HTR-8/SVneo (cell line): Measurements from ENCODE around the gene MAD1L1.

Experiments used
- DNase-seq: peaks from one replicate; pipeline ENCODE4 v3.0.0; 2011; ENCODE audit warnings: low spot score, mixed read lengths; ENCODE audit not compliant: insufficient read length
- FAIRE-seq: peaks from 2 replicates; lab custom pipeline; 2011; peaks lifted over from hg19 to GRCh38; lab: Jason Lieb, UNC

The MAD1L1 gene

DNA sequence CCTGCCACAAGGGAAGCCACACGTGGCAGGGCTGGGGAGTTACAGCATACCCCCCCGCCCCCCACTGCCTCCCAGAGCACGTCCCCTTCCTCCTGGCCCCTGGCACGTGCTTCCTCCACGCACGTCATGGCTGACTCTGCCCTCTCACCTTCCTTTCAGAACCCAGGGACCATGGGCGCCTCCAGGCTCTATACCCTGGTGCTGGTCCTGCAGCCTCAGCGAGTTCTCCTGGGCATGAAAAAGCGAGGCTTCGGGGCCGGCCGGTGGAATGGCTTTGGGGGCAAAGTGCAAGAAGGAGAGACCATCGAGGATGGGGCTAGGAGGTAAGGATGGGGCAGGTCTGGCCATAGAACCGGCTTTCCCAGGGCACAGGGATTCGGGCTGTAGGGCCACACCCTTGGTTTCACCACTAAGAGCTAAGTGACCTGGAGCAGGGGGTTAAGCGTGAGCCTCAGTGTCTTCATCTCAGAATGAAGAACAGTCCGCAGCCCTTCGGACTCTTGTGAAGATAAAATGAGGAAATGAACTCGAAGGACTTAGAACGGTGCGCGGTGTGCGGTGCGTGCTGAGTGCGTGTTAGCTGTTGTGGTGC, 11.8 kb upstream of the MAD1L1 start:
- DNase-seq (no peak), FAIRE-seq (peak; percentile 4)

- FAIRE-seq = no peak
- DNase-seq = no peak
Measured at GRCh38 chr7:2243458-2243857, 10.7 kb upstream of the MAD1L1 start.

- DNase-seq (peak; percentile 48), FAIRE-seq (peak; percentile 67)
Measured at GRCh38 chr7:2242541-2243429, 10.0 kb upstream of the MAD1L1 start.

DNA sequence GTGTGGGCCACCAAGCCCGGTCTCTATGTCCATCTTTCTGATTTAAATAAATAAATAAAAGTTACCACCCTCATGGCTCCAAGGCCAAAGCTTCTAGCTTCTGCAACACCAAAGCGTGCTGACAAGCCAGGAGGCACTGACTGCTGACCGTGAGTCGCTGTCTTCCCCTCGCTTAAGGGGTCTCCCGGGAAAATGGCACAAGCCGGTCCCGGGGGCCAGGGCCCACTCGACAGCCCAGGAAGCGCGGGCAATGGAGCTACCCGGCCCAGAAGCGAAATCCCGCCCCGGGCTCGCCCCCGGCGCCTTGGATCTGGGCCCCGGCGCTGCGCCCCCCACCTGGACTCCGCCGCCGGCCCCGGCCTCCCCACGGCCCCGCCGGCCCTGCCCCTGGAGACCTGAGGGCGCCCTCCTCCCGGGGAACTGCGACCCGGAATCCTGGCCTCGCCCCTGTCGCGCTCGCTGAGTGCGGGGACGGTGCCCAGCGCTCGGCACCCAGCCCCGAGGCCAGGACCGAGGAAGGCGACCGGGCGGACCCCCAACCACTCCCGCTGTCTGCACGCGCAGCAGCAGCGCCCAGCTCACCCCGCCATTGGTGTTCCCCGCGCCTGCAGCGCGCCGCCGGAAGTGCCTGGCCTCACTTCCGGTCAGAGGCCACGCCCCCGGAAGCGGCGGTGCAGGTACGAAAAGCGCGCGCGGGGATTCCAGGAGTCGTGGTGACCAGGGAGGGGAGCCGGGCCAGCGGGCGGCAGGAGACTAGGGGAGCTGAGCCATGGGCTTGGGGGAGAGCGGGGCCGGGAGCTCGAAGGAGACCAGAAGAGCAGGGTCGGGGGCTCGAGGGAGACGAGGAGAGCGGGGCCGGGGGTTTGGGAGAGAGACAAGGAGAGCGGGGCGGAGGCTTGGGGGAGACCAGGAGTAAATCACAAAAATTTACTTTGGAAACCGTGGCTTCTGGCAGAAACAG, 9.1 kb upstream of the MAD1L1 start, which contains the start of the genes MRM2 and NUDT1:
Gene MRM2, minus strand, starts transcription at position 626 of the 961 bp plus-strand sequence. Its CDS starts 36 bp downstream, at position 590.
Gene NUDT1, plus strand, starts transcription at position 647 of the 961 bp plus-strand sequence. CDS start 2,349 bp downstream, outside the sequence.
- FAIRE-seq = peak; percentile 96

DNA sequence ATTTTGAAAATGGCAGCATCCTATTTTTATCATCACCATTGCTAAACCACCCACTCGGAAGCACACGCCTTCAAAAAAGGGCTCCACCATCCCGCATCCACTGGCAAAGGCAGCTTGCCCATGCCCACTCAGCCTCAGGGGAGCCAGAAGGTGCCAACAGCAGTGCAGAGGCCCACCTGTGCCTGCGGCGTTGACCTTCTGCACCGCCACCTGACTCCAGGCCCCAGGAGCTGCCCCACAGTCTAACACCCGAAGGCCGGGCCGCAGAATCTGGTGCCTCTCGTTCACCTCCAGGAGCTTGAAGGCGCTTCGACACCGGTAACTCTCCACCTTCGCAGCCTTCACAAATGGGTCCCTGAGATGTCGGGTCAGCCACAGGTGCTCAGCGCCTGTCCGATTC, 6.5 kb upstream of the MAD1L1 start:
- DNase-seq (no peak), FAIRE-seq (no peak)

More for the DNA sequence above, 9.1 kb upstream of the MAD1L1 start, which contains the start of the genes MRM2 and NUDT1:
- DNase-seq = peak; percentile 97

DNA sequence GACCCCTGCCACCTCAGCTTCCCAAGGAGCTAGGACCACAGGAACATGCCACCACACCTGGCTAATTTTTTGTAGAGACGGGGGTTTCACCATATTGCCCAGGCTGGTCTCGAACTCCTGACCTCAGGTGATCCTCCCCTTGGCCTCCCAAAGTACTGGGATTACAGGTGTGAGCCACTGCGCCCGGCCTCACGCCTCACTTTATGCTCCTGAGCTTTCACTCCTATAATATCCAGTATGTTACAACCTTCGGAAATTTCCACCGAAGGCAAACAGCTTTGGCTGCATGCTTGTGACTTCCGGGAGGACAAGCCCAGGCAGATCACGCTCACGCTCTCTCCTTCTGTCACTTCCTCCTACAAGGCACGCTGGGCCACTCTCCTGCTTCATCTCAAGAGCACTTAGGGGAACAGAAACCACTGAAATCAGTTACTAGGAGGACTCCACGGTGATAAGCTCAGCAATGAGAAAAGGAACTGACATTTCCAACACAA, 4.4 kb upstream of the MAD1L1 start:
- DNase-seq = no peak
- no peak for FAIRE-seq

GRCh38 chr7:2233926-2234325, 1.2 kb upstream of the MAD1L1 start:
- FAIRE-seq (no peak), DNase-seq (no peak)

GRCh38 chr7:2231992-2232765, 566 bp downstream of the MAD1L1 start:
- FAIRE-seq = no peak
- DNase-seq = peak; percentile 54

- DNase-seq (no peak), FAIRE-seq (no peak)
Measured at GRCh38 chr7:2230882-2231281, 1.9 kb downstream of the MAD1L1 start.

DNA sequence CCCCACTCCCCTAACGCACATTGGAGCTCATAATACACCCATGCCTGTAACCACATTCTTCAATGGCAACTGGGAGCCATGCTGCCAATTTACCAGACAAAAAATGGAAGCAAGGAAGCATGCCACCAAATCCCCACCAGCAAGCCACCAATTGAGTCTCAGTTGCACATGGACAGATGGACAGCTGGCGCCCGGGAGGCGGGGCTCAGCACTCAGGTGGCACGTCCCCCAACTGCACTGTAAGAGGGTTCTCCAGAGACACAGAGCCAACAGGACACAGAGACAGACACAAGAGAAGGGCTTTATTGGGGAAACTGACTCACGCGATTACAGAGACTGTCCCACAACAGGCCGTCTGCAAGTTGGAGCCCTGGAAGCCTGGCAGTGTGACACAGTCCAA, 2.5 kb downstream of the MAD1L1 start:
- FAIRE-seq (no peak), DNase-seq (no peak)

- DNase-seq = no peak
- no peak for FAIRE-seq
Measured at GRCh38 chr7:2229467-2229866, 3.3 kb downstream of the MAD1L1 start.

- FAIRE-seq (no peak), DNase-seq (no peak)
Measured at GRCh38 chr7:2228921-2229320, 3.8 kb downstream of the MAD1L1 start.

DNA sequence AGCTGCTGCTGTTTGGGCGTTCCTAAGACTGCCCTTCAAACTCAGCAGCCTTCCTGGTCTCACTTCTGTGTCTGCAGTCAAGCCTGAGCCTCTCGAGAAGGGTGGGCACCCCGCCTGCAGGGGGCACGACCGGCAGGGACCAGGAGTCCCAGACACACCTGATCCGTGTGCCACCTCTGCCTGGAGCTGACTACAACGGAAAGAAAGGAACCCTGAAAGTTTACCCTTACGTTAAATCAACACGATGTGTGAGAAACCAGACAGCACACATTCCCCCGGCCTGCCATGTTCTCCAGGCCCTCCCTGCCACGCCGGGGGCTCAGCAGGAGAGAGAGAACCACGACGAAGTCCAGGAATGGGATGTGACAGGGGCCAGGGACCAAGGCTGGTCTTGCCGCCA, 5.0 kb downstream of the MAD1L1 start:
- FAIRE-seq = peak; percentile 74
- DNase-seq = no peak

GRCh38 chr7:2225830-2226229, 6.9 kb downstream of the MAD1L1 start:
- no peak for DNase-seq

DNA sequence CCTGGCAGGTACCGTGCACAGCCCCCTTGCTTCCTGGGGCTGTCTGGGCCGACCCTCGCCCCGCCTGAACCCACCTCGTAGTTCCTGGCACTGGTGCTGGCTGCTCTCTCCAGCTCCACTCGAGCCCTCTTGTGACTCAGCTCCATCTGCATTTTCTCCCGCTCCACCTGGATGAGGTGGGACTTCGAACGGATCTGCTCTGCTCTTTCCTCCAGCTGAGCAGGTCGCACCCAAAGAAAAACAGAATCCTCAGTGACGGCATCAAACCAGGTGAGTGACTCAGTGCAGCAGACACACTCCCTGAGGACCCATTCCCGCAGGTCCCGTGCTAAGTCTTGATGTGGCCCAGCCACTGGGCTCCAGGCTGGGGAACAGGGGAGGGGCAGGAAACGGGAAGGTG, 7.4 kb downstream of the MAD1L1 start:
- FAIRE-seq (no peak), DNase-seq (no peak)

More at GRCh38 chr7:2225830-2226229, 6.9 kb downstream of the MAD1L1 start:
- FAIRE-seq = peak; percentile 28

- FAIRE-seq (peak; percentile 26), DNase-seq (no peak)
Measured at GRCh38 chr7:2224934-2225333, 7.8 kb downstream of the MAD1L1 start.

DNA sequence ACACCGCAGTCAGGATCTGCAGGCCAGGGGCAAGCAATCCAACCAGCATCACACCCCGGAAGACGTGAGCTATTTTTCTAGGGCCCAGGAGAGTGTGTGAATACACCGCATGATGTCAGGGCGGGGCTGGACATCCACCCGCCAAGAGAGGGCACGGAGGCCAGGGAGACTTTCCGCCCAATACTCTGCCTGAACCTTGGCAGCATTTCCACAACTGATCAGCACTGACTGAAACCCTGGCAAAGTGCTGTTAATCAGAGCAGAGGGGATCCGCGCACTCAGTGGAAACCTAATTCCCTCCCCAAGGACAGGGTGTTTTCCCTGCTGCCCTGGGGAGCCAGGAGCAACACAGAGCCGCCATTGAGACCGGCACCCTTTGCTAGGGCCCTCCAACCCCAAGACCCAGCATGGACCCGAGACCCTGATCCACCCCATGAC, 8.2 kb downstream of the MAD1L1 start:
- no peak for DNase-seq
- FAIRE-seq = peak; percentile 31

GRCh38 chr7:2223321-2223720, 9.4 kb downstream of the MAD1L1 start:
- no peak for DNase-seq
- FAIRE-seq = no peak

DNA sequence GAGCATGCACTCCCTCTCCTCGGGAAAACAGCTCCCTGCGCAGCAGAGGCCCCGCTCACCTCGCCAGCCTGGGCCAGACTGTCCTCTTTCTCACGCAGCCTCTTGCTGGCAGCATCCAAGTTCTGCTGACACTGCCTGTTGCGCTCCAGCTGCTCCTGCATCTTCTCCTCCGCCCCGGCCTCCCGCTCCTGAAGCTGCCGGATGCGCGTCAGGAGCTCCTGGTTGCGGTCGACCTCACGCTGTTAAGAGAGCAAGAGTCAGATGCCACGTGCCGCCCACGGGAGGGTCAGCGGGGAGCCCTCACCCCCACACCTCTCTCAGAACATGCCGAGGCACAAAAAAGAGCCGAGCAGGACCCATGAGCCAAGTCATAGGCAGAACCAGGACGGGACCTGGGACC, 10.2 kb downstream of the MAD1L1 start:
- DNase-seq (no peak), FAIRE-seq (no peak)
